Peyer's patch (tissue), 4 donors: ENCODE results near the gene HOXA4.

Source experiments
- CTCF ChIP-seq, 6 experiments: fragments of 450-650 bp in 4 of 6; fragments of 200-600 bp in 2 of 6; sonication (generic) in 1 of 6; IDR thresholded peaks; one replicate each; pipeline ENCODE4 v1.5.1; 2017 to 2019; ENCODE audit warnings: antibody characterized with exemption in 6 of 6, mild to moderate bottlenecking in 3 of 6, moderate library complexity in 1 of 6
- POLR2A ChIP-seq, 2 donors: fragments of 450-650 bp; IDR thresholded peaks; one replicate each; pipeline ENCODE4 v1.5.1; 2017; ENCODE audit warnings: antibody characterized with exemption in 2 of 2, mild to moderate bottlenecking in 2 of 2, moderate library complexity in 2 of 2

DNA sequence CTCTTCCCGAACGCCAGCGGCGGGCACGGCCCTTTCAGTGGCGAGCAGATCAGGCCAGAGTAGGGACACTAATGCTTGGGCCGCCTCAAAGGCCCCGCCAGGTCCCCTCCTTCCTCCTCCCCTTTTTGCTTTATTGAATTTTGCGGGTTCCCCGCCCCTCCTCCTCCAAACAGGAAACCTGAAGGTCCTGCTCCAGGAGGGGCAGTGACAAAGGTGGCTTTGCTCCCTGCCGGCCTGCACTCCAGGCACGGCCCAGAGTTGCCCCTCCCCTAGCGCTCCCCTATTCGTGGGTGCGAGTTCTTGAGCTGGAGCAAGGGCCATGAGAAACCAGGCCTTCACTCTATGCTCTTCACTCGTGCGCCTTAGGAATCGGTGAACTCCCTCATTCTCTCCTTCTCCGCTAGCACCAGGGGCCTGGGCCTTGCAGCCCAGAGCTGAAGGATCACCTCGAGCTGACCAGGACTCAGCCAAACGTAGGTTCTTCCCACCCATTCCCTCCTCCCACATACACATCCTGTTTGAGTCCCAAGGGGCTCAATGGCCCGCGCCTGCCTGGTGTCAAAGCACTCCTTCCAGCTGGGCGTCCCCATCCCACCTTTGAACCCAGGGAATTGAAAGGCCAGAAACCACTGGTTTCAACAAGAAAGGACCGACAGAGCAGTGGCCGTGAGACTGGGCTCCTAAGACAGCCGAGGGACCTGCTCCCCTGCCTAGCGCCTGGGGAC lies 17.6 kb upstream of the HOXA4 start:
- TF ChIP-seq CTCF (IDR thresholded peaks at IDR 0.05) (no peak), POLR2A (IDR thresholded peaks at IDR 0.05) (peak; percentile 55)
